GM13976 (cell line): ENCODE data around the gene ARMC12.

Experiments used
- DNase-seq: peaks from one replicate; pipeline ENCODE4 v3.0.0; 2012; ENCODE audit warnings: low spot score
- in situ Hi-C: fragments of 300-500 bp; cut with MboI; formaldehyde crosslinking; loops from one replicate; pipeline ENCODE4 v1.12.0; 2022; ENCODE audit warnings: low sequenced_read_pairs, mixed read lengths, inconsistent platforms; ENCODE audit not compliant: unreplicated experiment
- TF ChIP-seq, protein P1 (sequence below): IDR thresholded peaks from 2 replicates; pipeline ENCODE4 v1.5.1; 2012; ENCODE audit warnings: borderline replicate concordance, mild to moderate bottlenecking; ENCODE audit not compliant: insufficient read depth; ENCODE audit errors: extremely low read depth, missing control alignments, control extremely low read depth

Gene ARMC12

DNA sequence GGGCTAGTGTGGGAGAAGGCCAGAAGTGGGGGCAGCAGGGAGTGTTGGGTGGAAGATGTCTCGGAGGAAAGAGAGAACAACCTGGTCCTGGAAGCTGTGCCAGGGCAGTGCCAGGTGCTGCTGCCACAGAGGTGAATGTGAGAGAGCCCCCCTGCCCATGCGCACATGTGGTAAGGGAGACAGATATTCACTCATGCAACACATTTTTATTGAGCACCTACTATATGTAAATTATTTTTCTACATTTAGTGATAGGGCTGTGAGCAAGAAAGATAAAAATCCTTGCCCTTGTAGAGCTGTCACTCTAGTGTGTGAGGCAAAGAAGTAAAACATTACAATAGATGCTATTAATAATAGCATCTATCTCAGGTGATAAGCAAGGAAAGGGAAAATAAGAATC, 44.5 kb downstream of the ARMC12 start:
- no peak for DNase-seq
- in situ Hi-C loops = no loop called here
- TF ChIP-seq, protein P1, sequence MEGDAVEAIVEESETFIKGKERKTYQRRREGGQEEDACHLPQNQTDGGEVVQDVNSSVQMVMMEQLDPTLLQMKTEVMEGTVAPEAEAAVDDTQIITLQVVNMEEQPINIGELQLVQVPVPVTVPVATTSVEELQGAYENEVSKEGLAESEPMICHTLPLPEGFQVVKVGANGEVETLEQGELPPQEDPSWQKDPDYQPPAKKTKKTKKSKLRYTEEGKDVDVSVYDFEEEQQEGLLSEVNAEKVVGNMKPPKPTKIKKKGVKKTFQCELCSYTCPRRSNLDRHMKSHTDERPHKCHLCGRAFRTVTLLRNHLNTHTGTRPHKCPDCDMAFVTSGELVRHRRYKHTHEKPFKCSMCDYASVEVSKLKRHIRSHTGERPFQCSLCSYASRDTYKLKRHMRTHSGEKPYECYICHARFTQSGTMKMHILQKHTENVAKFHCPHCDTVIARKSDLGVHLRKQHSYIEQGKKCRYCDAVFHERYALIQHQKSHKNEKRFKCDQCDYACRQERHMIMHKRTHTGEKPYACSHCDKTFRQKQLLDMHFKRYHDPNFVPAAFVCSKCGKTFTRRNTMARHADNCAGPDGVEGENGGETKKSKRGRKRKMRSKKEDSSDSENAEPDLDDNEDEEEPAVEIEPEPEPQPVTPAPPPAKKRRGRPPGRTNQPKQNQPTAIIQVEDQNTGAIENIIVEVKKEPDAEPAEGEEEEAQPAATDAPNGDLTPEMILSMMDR = no peak

DNA sequence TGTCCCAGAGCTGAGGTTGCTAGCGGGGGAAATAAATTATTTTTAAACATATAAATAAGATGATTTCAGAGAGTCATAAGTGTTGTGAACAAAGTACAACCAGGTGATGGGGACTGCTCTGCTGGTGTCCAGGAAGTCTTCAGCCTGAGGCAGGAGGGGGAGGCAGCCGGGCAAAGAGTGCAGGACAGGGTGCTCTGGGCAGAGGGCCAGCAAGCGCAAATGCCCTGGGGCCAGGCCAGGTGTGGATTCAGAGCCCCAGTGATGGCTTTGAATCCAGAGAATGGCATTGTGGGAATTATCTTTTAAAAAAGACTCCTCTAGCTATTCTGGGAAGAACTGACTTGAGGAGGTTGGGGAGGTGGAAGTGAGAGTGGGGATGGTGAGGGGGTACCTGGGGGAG, 45.6 kb downstream of the ARMC12 start:
- TF ChIP-seq, protein P1 = no peak
- DNase-seq = peak; percentile 15
- in situ Hi-C loops = no loop called here

DNA sequence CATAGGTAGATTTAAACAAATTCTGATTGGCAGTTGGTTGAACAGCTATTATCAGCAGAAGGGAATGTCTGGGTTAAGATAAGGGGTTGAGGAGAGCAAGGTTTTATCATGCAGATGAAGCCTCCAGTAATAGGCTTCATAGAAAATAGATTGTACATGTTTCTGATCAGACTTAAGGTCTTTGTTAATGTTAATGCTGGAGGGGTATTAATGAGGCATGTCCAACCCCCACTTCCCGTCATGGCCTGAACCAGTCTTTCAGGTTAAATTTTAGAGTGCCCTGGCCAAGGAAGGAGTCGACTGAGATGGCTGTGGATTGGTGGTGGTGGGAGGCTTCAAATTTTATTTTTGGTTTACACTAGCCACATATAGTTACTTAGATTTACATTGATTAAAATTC, 47.4 kb downstream of the ARMC12 start:
- TF ChIP-seq, protein P1 = no peak
- DNase-seq = no peak
- in situ Hi-C loops = no loop called here

DNA sequence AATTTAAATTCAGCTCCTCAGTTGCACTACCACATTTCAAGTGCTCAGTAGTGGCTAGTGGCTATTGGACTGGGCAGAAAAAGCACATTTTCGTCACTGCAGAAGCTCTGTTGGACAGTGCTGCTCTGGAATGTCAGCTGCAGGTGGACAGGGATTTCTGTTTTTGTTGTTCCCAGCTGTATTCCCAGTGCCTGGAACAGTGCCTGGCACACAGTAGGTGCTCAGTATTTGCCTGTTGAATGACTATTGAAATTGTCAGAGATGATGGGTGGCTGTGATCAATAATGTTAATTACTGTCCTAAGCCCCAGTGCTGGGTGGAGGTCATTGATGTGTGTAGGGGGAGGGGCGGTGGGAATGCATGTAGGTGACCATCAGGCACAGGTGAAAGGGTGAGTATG, 49.4 kb downstream of the ARMC12 start:
- in situ Hi-C loops = no loop called here
- no peak for DNase-seq

DNA sequence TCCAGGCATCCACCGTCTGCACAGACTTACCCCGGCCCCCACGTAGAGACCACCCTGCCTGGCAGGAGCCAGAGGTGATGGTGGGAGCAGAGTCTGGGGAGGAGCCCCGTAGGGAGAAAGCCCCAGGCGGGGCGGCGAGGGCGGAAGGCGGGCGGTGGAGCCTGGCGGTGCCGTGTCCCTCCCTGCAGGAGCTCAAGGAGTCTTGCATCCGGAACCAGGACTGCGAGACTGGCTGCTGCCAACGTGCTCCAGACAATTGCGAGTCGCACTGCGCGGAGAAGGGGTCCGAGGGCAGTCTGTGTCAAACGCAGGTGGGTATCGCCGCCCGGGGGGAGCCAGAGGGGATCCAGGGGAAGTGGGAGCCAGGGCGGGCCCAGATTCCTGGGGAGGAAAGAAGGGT, 50.0 kb downstream of the ARMC12 start:
- peak; percentile 39 for DNase-seq
- in situ Hi-C loops = no loop called here
- TF ChIP-seq, protein P1 = no peak

More for the DNA sequence above, 49.4 kb downstream of the ARMC12 start:
- TF ChIP-seq, protein P1 = no peak

DNA sequence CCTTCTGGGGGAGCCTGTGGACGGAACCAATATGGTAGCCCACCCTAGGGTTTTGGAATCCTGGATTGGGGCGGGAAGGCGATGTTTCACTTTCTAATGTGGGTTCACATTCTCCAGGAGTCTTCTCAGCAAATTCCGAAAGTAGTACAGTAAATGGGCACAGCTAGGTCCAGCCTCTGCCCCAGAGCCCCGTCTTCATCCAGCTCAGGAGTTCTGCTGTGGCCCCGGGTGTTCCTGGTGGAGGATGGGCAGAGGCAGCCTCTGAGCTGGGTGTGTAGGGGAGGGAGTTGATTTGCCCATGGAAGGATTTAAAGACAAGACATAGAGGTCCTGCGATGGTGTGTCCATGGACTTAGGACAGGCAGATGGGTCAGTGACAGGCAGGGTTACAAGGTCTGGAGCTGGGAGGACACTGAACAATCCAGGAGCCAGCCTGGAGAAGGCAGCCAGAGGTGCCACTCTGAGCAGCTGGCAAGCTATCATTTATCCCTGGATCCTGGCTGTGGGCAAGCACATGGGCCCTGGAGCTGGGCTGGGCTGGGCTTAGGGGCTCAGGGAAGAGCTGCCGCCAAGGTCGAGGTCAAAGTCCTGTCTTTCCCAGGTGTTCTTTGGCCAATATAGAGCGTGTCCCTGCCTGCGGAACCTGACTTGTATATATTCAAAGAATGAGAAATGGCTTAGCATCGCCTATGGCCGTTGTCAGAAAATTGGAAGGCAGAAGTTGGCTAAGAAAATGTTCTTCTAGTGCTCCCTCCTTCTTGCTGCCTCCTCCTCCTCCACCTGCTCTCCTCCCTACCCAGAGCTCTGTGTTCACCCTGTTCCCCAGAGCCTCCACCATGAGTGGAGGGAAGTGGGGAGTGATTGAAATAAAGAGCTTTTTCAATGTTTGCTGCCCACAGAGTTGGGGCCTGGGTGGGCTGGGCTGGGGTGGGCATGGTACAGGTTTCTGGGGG, 50.7 kb downstream of the ARMC12 start:
- DNase-seq = peak; percentile 36
- in situ Hi-C loops = no loop called here
- TF ChIP-seq, protein P1 = no peak
